Activated CD8-positive, alpha-beta T cell treated with anti-CD3 and anti-CD28 coated beads for 36 hours (primary cell): ENCODE measurements around the gene MSH4. TPM values are rescaled to one million over a fixed set of nuclear protein-coding genes. Genes with fewer than 3 reads are reported as not detected.
"Not testable (repeated sequence)": the region's sequence is repeated elsewhere in the genome, so short reads cannot be mapped to it uniquely, and the experiment has no call there.

Source experiments
- ATAC-seq: fragments of 200-7000 bp; cut with Tn5 transposase; one replicate; pipeline ENCODE4 v1.10.0; 2021; ENCODE audit warnings: mild to moderate bottlenecking, moderate library complexity
- CTCF ChIA-PET: fragments of 350-600 bp; sonication (Branson Sonifier 250); formaldehyde crosslinking; loops from one replicate; lab custom pipeline; 2021; ENCODE audit warnings: antibody characterized with exemption; lab: Charles Lee
- POLR2A ChIA-PET: fragments of 350-600 bp; sonication (Branson Sonifier 250); formaldehyde crosslinking; loops from one replicate; lab custom pipeline; 2021; ENCODE audit warnings: antibody characterized with exemption; lab: Charles Lee
- DNase-seq: peaks from one replicate; pipeline ENCODE4 v3.0.0-alpha.2; 2020
- H3K27ac Mint-ChIP-seq: one replicate; pipeline ENCODE4 v1.8.0; 2021; ENCODE audit warnings: mild to moderate bottlenecking, mixed read lengths
- H3K27me3 Mint-ChIP-seq: one replicate; pipeline ENCODE4 v1.8.0; 2021; ENCODE audit warnings: mixed read lengths
- H3K36me3 Mint-ChIP-seq: one replicate; pipeline ENCODE4 v1.8.0; 2021; ENCODE audit warnings: low read depth, mixed read lengths
- H3K4me1 Mint-ChIP-seq: one replicate; pipeline ENCODE4 v1.8.0; 2021; ENCODE audit warnings: low read depth, mixed read lengths
- H3K4me3 Mint-ChIP-seq: one replicate; pipeline ENCODE4 v1.8.0; 2021; ENCODE audit warnings: mild to moderate bottlenecking, moderate library complexity, mixed read lengths
- H3K9me3 Mint-ChIP-seq: one replicate; pipeline ENCODE4 v1.8.0; 2021; ENCODE audit warnings: mixed read lengths
- intact Hi-C: fragments of 100-400 bp; cut with micrococcal nuclease; formaldehyde crosslinking; loops from one replicate; pipeline ENCODE4 v1.10.0; 2022
- total RNA-seq, 2 experiments: library from RNA; stranded (reverse); gene quantifications; one replicate each; pipeline ENCODE4 v1.2.3, GENCODE V29; 2021
- TF ChIP-seq, protein P1 (sequence below): fragments of 200-600 bp; IDR thresholded peaks from one replicate; pipeline ENCODE4 v1.8.0; 2022; ENCODE audit warnings: antibody characterized with exemption, mild to moderate bottlenecking

MSH4 gene
- total RNA-seq, 2 experiments from 2014 or later, result 0.16 to 0.32 TPM

DNA sequence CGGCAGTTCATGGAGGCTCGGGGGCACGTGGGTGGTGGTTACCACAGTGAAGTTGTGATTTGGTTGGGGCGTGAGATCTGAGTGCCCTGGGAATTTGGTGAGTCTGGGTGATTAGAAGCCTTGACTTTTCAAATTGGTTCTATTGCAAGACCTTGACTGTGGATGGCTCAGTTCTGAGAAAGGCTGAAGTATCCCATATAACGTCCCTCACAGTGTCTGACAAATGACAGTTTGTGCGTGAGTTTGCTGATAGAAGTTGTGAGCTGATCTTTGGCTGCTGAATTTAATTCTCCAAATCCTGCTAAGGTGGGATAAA is 549 bp downstream of the MSH4 start:
- CTCF ChIA-PET, result no interaction called here
- intact Hi-C loops, result no loop called here
- DNase-seq, result no peak
- Mint-ChIP-seq H3K4me3 (no peak overlapping the region), H3K27me3 (no peaks in the 10 kb centered on the region), H3K9me3 (no peaks in the 10 kb centered on the region), H3K4me1 (peaks cover 13% of the 10 kb centered on the region), H3K27ac (peak overlapping the region; percentile 20), H3K36me3 (peaks cover 49% of the 10 kb centered on the region)
- ATAC-seq, result no peak
- POLR2A ChIA-PET, result interaction anchor here (0.9 to 4.3 kb wide), 3 partner anchors 10 to 68 kb away, joined by 3 to 52 read pairs (median 4); partner anchors contain the start of gene RABGGTB
- TF ChIP-seq, protein P1, sequence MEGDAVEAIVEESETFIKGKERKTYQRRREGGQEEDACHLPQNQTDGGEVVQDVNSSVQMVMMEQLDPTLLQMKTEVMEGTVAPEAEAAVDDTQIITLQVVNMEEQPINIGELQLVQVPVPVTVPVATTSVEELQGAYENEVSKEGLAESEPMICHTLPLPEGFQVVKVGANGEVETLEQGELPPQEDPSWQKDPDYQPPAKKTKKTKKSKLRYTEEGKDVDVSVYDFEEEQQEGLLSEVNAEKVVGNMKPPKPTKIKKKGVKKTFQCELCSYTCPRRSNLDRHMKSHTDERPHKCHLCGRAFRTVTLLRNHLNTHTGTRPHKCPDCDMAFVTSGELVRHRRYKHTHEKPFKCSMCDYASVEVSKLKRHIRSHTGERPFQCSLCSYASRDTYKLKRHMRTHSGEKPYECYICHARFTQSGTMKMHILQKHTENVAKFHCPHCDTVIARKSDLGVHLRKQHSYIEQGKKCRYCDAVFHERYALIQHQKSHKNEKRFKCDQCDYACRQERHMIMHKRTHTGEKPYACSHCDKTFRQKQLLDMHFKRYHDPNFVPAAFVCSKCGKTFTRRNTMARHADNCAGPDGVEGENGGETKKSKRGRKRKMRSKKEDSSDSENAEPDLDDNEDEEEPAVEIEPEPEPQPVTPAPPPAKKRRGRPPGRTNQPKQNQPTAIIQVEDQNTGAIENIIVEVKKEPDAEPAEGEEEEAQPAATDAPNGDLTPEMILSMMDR, result no peak

DNA sequence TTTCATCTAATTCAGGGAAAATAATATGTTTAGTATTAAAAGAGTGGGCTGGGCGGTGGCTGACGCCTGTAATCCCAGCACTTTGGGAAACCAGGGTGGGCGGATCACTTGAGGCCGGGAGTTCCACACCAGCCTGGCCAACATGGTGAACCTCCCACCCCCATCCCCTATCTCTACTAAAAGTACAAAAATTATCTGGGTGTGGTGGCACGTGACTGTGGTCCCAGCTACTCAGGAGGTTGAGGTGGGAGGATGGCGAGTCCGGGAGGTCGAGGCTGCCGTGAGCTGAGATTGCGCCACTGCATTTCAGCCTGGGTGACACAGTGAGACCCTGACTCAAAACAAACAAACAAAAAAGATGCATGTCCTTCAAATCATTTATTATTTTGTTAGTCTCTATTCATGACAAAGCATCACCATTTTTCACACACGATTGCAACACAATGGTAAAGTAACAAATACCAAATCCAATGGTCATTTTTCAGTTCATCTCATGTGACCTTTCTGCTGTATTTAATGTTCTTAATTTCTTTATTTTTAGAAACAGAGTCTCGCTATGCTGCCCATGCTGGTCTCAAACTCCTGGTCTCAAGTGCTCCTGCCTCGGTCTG is 1.0 kb downstream of the MSH4 start:
- POLR2A ChIA-PET, result interaction anchor here (0.7 to 4.3 kb wide), 3 partner anchors 11 to 1646 kb away, joined by 3 to 52 read pairs (median 3); partner anchors contain the start of gene RABGGTB
- intact Hi-C loops, result no loop called here
- H3K27ac Mint-ChIP-seq, result peak overlapping the region; percentile 25
- H3K36me3 Mint-ChIP-seq, result peaks cover 44% of the 10 kb centered on the region
- H3K4me3 Mint-ChIP-seq, result no peak overlapping the region
- H3K9me3 Mint-ChIP-seq, result no peaks in the 10 kb centered on the region
- no peak for DNase-seq
- ATAC-seq, result no peak
- CTCF ChIA-PET, result no interaction called here
- no peaks in the 10 kb centered on the region for H3K27me3 Mint-ChIP-seq
- H3K4me1 Mint-ChIP-seq, result peaks cover 9% of the 10 kb centered on the region
- TF ChIP-seq, protein P1, result no peak

DNA sequence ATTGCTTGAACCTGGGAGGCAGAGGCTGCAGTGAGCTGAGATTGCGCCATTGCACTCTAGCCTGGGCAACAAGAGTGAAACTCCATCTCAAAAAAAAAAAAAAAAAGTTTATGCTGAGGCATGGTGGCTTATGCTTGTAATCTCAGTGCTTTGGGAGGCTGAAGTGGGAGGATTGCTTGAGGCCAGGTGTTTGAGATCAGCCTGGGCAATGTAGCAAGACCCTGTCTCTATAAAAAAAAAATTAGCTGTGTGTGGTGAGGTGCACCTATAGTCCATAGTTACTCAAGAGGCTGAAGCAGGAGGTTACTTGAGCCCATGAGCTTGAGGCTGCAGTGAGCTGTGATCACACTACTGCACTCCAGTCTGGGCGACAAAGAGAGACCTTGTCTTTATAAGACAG is 4.8 kb downstream of the MSH4 start:
- H3K27ac Mint-ChIP-seq, H3K4me1 Mint-ChIP-seq, H3K9me3 Mint-ChIP-seq, intact Hi-C loops, DNase-seq, ATAC-seq, H3K27me3 Mint-ChIP-seq, H3K4me3 Mint-ChIP-seq: not testable (repeated sequence)
- peaks cover 15% of the 10 kb centered on the region for H3K36me3 Mint-ChIP-seq
- CTCF ChIA-PET, result interaction anchor here (0.9 kb wide), 1 partner anchor 10 kb away, joined by 3 read pairs; no protein-coding TSS in a partner anchor
- POLR2A ChIA-PET, result interaction anchor here (1.9 kb wide), 1 partner anchor 15 kb away, joined by 4 read pairs; no protein-coding TSS in a partner anchor

DNA sequence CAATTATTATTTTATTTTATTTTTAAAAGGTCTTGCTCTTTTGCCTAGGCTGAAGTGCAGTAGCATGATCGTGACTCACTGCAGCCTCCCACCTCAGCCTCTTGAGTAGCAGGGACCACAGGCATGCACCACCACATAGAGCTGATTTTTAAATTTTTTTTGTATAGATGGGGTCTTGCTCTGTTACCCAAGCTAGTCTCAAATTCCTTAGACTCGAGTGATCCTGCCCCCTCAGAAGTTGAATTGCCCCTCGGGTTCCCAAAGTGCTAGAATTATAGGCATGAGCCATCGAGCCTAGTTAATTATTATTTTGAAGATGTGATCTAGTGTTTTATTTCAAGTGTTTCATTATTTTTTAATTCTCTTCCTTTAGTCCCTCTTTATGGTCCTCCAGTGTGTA is 12.2 kb downstream of the MSH4 start:
- H3K4me1 Mint-ChIP-seq, result no peaks in the 10 kb centered on the region
- H3K27ac Mint-ChIP-seq, result no peak overlapping the region
- DNase-seq (no peak), ATAC-seq (no peak)
- H3K36me3 Mint-ChIP-seq, result no peaks in the 10 kb centered on the region
- H3K9me3 Mint-ChIP-seq, result no peaks in the 10 kb centered on the region
- POLR2A ChIA-PET, result interaction anchor here (1.1 kb wide), 1 partner anchor 14 kb away, joined by 3 read pairs; no protein-coding TSS in a partner anchor
- no peaks in the 10 kb centered on the region for H3K27me3 Mint-ChIP-seq
- TF ChIP-seq, protein P1, result no peak
- intact Hi-C loops, result no loop called here
- no peak overlapping the region for H3K4me3 Mint-ChIP-seq
- CTCF ChIA-PET, result no interaction called here

DNA sequence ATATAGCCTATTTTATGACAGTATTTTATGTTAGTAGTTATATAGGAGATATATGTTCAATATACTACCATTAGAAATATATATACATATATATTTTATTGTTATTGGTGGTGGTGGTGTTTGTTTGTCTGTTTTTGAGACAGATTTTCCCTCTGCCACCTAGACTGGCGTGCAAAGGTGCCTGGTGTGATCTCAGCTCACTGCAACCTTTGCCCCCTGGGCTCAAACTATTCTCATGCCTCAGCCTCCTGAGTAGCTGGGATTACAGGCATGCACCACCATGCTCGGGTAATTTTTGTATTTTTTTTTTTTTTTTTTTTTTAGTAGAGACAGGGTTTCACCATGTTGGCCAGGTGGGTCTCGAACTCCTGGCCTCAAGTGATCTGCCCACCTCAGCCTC is 13.4 kb downstream of the MSH4 start:
- CTCF ChIA-PET, POLR2A ChIA-PET: not testable (repeated sequence)

DNA sequence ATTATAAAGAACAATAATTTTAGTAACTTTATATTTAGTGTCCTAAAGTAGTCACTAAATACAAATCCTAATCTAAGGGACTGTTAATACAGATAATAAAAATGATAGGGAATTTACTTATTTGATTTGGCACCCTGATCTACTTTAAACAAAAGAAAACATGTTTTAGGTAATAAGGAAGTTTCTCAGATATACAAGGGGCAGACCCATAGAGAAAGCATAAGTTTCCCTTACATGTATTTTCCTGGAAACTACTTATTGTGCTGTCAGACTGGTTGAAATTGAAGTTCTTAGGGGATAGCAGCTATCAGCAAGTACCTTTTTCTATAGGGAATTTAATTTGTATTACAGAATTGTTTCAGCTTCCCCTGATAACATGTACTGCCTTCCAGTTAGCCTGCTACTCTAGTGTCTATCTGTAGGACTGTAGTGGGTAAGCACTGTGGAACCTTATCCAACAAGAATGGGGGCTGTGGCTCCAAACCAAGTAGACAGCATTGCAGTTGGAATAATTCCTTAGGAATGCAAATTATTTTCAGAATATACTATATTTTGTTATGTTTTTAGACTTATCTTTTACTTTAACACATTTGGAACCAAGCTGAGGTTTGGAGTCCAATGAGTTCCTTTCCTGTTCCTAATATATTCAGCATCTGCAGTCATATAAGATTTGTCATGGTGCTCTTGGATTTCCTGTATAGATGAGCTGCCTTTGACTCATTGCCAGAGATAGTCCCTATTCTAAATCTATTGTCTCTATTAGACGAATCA is 14.7 kb downstream of the MSH4 start:
- no peaks in the 10 kb centered on the region for H3K27me3 Mint-ChIP-seq
- POLR2A ChIA-PET, result no interaction called here
- no peak overlapping the region for H3K27ac Mint-ChIP-seq

More for the DNA sequence above, 13.4 kb downstream of the MSH4 start:
- H3K36me3 Mint-ChIP-seq, H3K4me1 Mint-ChIP-seq, ATAC-seq, H3K27ac Mint-ChIP-seq, DNase-seq, intact Hi-C loops, H3K9me3 Mint-ChIP-seq, H3K27me3 Mint-ChIP-seq, H3K4me3 Mint-ChIP-seq: not testable (repeated sequence)

More for the DNA sequence above, 14.7 kb downstream of the MSH4 start:
- DNase-seq (no peak), ATAC-seq (no peak)
- intact Hi-C loops, result no loop called here
- no peaks in the 10 kb centered on the region for H3K4me1 Mint-ChIP-seq
- CTCF ChIA-PET, result interaction anchor here (1.5 kb wide), 1 partner anchor 10 kb away, joined by 3 read pairs; no protein-coding TSS in a partner anchor
- TF ChIP-seq, protein P1, result no peak
- no peak overlapping the region for H3K4me3 Mint-ChIP-seq
- H3K36me3 Mint-ChIP-seq, result no peaks in the 10 kb centered on the region
- no peaks in the 10 kb centered on the region for H3K9me3 Mint-ChIP-seq
